HEK293T (cell line): ENCODE data around the gene SGPL1.

Experiments used
- FOXK2 ChIP-seq: fragments of 450-650 bp; IDR thresholded peaks from 2 replicates; pipeline ENCODE4 v1.6.1; 2016; ENCODE audit warnings: mild to moderate bottlenecking
- FOXM1 ChIP-seq: fragments of 450-650 bp; IDR thresholded peaks from 2 replicates; pipeline ENCODE4 v1.6.1; 2017; ENCODE audit warnings: mild to moderate bottlenecking, borderline replicate concordance
- LEF1 ChIP-seq: fragments of 450-650 bp; IDR thresholded peaks from 2 replicates; pipeline ENCODE4 v1.6.1; 2017; ENCODE audit warnings: mild to moderate bottlenecking, borderline replicate concordance
- NFRKB ChIP-seq: fragments of 450-650 bp; IDR thresholded peaks from 2 replicates; pipeline ENCODE4 v1.6.1; 2016; ENCODE audit warnings: mild to moderate bottlenecking, moderate library complexity
- SP1 ChIP-seq: fragments of 450-650 bp; IDR thresholded peaks from 2 replicates; pipeline ENCODE4 v1.6.1; 2017
- SUZ12 ChIP-seq: fragments of 450-650 bp; IDR thresholded peaks from 2 replicates; pipeline ENCODE4 v1.6.1; 2016; ENCODE audit warnings: mild to moderate bottlenecking
- ZNF384 ChIP-seq: fragments of 450-650 bp; IDR thresholded peaks from 2 replicates; pipeline ENCODE4 v1.6.1; 2016

DNA sequence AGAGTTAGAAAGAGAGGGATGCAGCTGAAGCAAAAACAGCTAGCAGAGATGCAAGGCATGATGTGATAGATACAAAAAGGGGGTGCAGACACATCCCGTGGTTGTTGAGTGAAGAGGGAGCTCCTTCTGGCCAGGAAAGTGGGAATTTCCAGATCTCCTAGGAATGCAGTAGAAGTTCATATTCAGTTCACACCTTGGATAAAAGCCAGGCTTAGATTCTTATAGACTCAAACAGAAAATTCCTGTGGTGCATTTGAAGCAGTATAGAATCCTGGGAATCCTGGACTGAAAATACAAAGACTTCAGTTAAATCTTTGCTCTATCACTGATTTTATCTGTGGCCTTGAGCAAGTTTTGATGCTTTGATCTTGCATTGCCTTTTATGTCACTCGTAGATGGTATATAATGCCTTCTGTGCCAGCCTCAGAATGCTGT is 33.9 kb downstream of the SGPL1 start:
- TF ChIP-seq SUZ12 = no peak
- no peak for TF ChIP-seq FOXM1
- TF ChIP-seq NFRKB = no peak
- TF ChIP-seq FOXK2 = no peak
- no peak for TF ChIP-seq LEF1
- no peak for TF ChIP-seq ZNF384
- TF ChIP-seq SP1 = no peak
